Right lobe of liver (tissue), 4 donors: ENCODE results near the gene TYRO3.

Source experiments
- POLR2A ChIP-seq: fragments of 450-650 bp; IDR thresholded peaks from one replicate; pipeline ENCODE4 v1.6.1; 2017; ENCODE audit warnings: antibody characterized with exemption, mild to moderate bottlenecking
- TF ChIP-seq, protein P1 (sequence below), 4 donors: fragments of 200-600 bp in 3 of 4; fragments of 450-650 bp in 1 of 4; IDR thresholded peaks; one replicate each; pipeline versions ENCODE4 v1.5.1 to v1.8.0; 2016 to 2022; ENCODE audit warnings: antibody characterized with exemption in 4 of 4, mild to moderate bottlenecking in 2 of 4
- donor health status: DM: no; HTN: no; CAD: no.
- donor health status: DM: no; HTN: no; CAD: no.
- donor health status: DM: no; HTN: yes; CAD: no.

DNA sequence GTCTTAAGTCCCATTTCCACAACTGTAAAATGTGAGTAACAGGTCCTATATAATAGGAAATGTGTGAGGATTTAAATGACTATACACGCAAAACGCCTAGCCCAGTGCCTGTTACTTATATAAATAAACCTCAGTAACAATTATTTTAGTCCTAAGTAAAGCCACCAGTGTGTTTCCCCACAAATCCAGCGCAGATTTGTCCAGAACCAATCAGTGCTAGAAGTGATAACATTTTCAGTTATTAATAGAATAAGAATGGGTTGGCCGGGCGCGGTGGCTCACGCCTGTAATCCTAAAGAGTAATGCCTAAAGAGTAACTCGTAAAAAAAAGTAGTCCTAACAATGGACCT, 15.5 kb upstream of the TYRO3 start:
- TF ChIP-seq, protein P1, sequence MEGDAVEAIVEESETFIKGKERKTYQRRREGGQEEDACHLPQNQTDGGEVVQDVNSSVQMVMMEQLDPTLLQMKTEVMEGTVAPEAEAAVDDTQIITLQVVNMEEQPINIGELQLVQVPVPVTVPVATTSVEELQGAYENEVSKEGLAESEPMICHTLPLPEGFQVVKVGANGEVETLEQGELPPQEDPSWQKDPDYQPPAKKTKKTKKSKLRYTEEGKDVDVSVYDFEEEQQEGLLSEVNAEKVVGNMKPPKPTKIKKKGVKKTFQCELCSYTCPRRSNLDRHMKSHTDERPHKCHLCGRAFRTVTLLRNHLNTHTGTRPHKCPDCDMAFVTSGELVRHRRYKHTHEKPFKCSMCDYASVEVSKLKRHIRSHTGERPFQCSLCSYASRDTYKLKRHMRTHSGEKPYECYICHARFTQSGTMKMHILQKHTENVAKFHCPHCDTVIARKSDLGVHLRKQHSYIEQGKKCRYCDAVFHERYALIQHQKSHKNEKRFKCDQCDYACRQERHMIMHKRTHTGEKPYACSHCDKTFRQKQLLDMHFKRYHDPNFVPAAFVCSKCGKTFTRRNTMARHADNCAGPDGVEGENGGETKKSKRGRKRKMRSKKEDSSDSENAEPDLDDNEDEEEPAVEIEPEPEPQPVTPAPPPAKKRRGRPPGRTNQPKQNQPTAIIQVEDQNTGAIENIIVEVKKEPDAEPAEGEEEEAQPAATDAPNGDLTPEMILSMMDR (IDR thresholded peaks at IDR 0.05) = no peak
- TF ChIP-seq POLR2A = no peak
